Ovary (tissue), 3 donors: ENCODE data around the gene ARHGEF10L.

Source experiments
- EP300 ChIP-seq: sonication (generic); formaldehyde crosslinking; IDR thresholded peaks from one replicate; pipeline ENCODE4 v1.6.1; 2017; ENCODE audit warnings: antibody characterized with exemption
- POLR2A ChIP-seq: fragments of 450-650 bp; IDR thresholded peaks from one replicate; pipeline ENCODE4 v1.6.1; 2017; ENCODE audit warnings: antibody characterized with exemption, mild to moderate bottlenecking, moderate library complexity
- TF ChIP-seq, protein P1 (sequence below), 3 donors: fragments of 450-650 bp in 2 of 3; fragments of 200-600 bp in 1 of 3; IDR thresholded peaks; one replicate each; pipeline versions ENCODE4 v1.5.1 to v1.8.0; 2016 to 2022; ENCODE audit warnings: antibody characterized with exemption in 3 of 3, mild to moderate bottlenecking in 1 of 3
- donor health status: DM: no; HTN: no; CAD: no.

DNA sequence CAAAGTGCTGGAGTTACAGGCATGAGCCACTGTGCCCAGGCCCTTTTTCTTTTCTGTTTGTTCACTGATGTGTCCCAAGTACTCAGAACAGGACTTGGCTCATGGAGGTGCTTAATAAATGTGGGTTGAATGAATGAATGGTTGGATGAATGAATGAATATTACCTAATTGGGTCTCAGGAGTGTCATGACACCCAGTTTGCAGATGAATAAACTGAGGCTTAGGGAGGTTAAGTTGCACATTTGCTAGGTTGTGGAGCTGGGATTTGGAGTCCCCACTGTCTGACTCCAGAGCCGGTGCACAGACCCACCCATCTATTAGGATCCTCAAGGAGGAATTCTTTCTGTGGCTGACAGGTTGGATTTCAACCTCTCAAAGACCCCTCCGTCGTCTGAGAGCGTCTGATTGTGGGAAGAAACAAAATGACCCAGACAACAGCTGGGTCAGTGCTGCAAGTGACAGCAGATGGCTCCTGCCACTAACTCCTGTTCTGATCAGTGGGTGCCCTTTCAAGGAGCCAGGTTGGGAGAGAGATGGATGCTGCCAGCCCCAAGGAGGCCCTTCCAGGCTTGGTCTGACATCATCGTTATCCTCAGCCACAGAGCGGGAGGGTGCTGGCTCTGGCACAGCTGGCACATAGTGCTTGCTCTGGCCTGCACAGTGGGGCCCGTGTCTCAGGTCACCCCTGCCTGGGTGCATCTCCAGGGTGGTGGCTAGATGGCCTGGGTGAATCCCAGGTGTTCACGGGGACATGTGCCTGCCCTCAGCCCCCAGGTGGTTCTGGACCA is 24.2 kb downstream of the ARHGEF10L start:
- TF ChIP-seq, protein P1, sequence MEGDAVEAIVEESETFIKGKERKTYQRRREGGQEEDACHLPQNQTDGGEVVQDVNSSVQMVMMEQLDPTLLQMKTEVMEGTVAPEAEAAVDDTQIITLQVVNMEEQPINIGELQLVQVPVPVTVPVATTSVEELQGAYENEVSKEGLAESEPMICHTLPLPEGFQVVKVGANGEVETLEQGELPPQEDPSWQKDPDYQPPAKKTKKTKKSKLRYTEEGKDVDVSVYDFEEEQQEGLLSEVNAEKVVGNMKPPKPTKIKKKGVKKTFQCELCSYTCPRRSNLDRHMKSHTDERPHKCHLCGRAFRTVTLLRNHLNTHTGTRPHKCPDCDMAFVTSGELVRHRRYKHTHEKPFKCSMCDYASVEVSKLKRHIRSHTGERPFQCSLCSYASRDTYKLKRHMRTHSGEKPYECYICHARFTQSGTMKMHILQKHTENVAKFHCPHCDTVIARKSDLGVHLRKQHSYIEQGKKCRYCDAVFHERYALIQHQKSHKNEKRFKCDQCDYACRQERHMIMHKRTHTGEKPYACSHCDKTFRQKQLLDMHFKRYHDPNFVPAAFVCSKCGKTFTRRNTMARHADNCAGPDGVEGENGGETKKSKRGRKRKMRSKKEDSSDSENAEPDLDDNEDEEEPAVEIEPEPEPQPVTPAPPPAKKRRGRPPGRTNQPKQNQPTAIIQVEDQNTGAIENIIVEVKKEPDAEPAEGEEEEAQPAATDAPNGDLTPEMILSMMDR (IDR thresholded peaks at IDR 0.05): no peak
- no peak for TF ChIP-seq POLR2A
- no peak for TF ChIP-seq EP300
